Keratinocyte (primary cell): ENCODE results near the gene BORCS8. TPM values are rescaled to one million over a fixed set of nuclear protein-coding genes. Genes with fewer than 3 reads are reported as not detected.

Source experiments
- DNase-seq: peaks from one replicate; pipeline ENCODE4 v3.0.0-alpha.2; 2011; ENCODE audit warnings: low read depth, missing footprints, low spot score
- FAIRE-seq: peaks from 2 replicates; lab custom pipeline; 2011; peaks lifted over from hg19 to GRCh38; lab: Jason Lieb, UNC
- H2AFZ ChIP-seq: 2 replicates; pipeline ENCODE4 v1.6.0; 2012; ENCODE audit warnings: low read length, control low read depth, inconsistent platforms; ENCODE audit not compliant: control insufficient read depth
- H3K27ac ChIP-seq: 2 replicates; pipeline ENCODE4 v1.5.1; 2011; ENCODE audit warnings: low read length; ENCODE audit not compliant: control insufficient read depth, insufficient read depth
- H3K27me3 ChIP-seq: 3 replicates; pipeline ENCODE4 v1.6.0; 2011; ENCODE audit warnings: low read length; ENCODE audit not compliant: control insufficient read depth, insufficient read depth; ENCODE audit errors: extremely low read depth
- H3K36me3 ChIP-seq, 2 experiments: 2 replicates in 1 of 2; 3 replicates in 1 of 2; pipeline ENCODE4 v1.5.1; 2011; ENCODE audit warnings: low read length in 2 of 2, mild to moderate bottlenecking in 1 of 2; ENCODE audit not compliant: control insufficient read depth in 2 of 2, insufficient read depth in 2 of 2; ENCODE audit errors: extremely low read depth in 1 of 2
- H3K4me1 ChIP-seq: 3 replicates; pipeline ENCODE4 v1.5.1; 2011; ENCODE audit warnings: low read length; ENCODE audit not compliant: control insufficient read depth, insufficient read depth; ENCODE audit errors: extremely low read depth
- H3K4me2 ChIP-seq: 3 replicates; pipeline ENCODE4 v1.6.0; 2011; ENCODE audit warnings: low read depth, low read length; ENCODE audit not compliant: control insufficient read depth, insufficient read depth; ENCODE audit errors: extremely low read depth
- H3K4me3 ChIP-seq, 3 experiments: fragments of 200-600 bp in 1 of 3; sonication (generic) in 1 of 3; 2 replicates in 2 of 3; 3 replicates in 1 of 3; pipeline ENCODE4 v1.5.1; 2011 to 2016; ENCODE audit warnings: low read length in 3 of 3, mild to moderate bottlenecking in 3 of 3, control low read depth in 2 of 3, inconsistent platforms in 1 of 3, low read depth in 1 of 3, mixed read lengths in 1 of 3, mixed run types in 1 of 3, moderate library complexity in 1 of 3; ENCODE audit not compliant: control insufficient read depth in 2 of 3, insufficient read depth in 2 of 3; ENCODE audit errors: extremely low read depth in 1 of 3
- H3K79me2 ChIP-seq: 2 replicates; pipeline ENCODE4 v1.6.0; 2012; ENCODE audit warnings: low read length; ENCODE audit not compliant: control insufficient read depth, insufficient read depth
- H3K9ac ChIP-seq: 3 replicates; pipeline ENCODE4 v1.6.0; 2011; ENCODE audit warnings: low read length; ENCODE audit not compliant: control insufficient read depth, insufficient read depth; ENCODE audit errors: extremely low read depth
- H3K9me1 ChIP-seq: 3 replicates; pipeline ENCODE4 v1.6.0; 2011; ENCODE audit warnings: low read length; ENCODE audit not compliant: control insufficient read depth, insufficient read depth; ENCODE audit errors: extremely low read depth
- H3K9me3 ChIP-seq: 2 replicates; pipeline ENCODE4 v1.5.1; 2012; ENCODE audit warnings: low read depth, low read length; ENCODE audit not compliant: control insufficient read depth
- H4K20me1 ChIP-seq: 3 replicates; pipeline ENCODE4 v1.6.0; 2011; ENCODE audit warnings: low read length; ENCODE audit not compliant: control insufficient read depth, insufficient read depth; ENCODE audit errors: extremely low read depth
- CTCF ChIP-seq, 3 experiments: IDR thresholded peaks in 1 of 3; conservative IDR thresholded peaks in 1 of 3; optimal IDR thresholded peaks in 1 of 3; 2 replicates in 2 of 3; 3 replicates in 1 of 3; pipeline versions ENCODE3 to v1.5.1; 2011; ENCODE audit warnings: low read length in 3 of 3, mild to moderate bottlenecking in 3 of 3, moderate library complexity in 2 of 3, control low read depth in 1 of 3, inconsistent platforms in 1 of 3; ENCODE audit not compliant: insufficient read depth in 2 of 3; ENCODE audit errors: extremely low read depth in 1 of 3
- EZH2 ChIP-seq: IDR thresholded peaks from one replicate; pipeline ENCODE4 v1.6.1; 2012; ENCODE audit warnings: inconsistent platforms, mild to moderate bottlenecking, low read length, moderate library complexity
- dilution Hi-C: fragments of 300-500 bp; cut with MboI; formaldehyde crosslinking; loops from one replicate; pipeline ENCODE4 v1.7.0; 2020; ENCODE audit warnings: low sequenced_read_pairs; ENCODE audit not compliant: extremely low pct_ligation_motif_present
- polyA plus RNA-seq, 5 experiments: library from polyadenylated mRNA; depleted of rRNA in 3 of 5; stranded (reverse) in 3 of 5; stranded (forward) in 1 of 5; unstranded in 1 of 5; fragments of >200 nt; gene quantifications; 1 replicate in 1 of 5; 2 replicates in 3 of 5; 3 replicates in 1 of 5; pipeline versions ENCODE4 v1.2.1 to v1.2.3, GENCODE V29; 2011 to 2012; ENCODE audit warnings: missing spikeins in 2 of 5, low read depth in 1 of 5, low replicate concordance in 1 of 5

The BORCS8 gene
- polyA plus RNA-seq, 1 donor (not counting 4 experiments of a cell fraction or from before 2014, with no cell fraction given): 16.3 TPM

- Histone ChIP-seq H3K4me3 (no peak within 1 kb of the TSS), H3K79me2 (no peaks in the 10 kb centered on the region), H3K9ac (no peak within 1 kb of the TSS), H3K9me3 (no peaks in the 10 kb centered on the region), H3K27me3 (no peaks in the 10 kb centered on the region), H3K36me3 (no peaks in the 10 kb centered on the region), H3K9me1 (no peaks in the 10 kb centered on the region), H3K4me1 (no peaks in the 10 kb centered on the region), H3K27ac (no peak within 1 kb of the TSS), H3K4me2 (peak within 1 kb of the TSS; percentile 62), H2AFZ (no peak within 1 kb of the TSS), H4K20me1 (peaks cover 5% of the 10 kb centered on the region)
- dilution Hi-C loops: no loop called here
- no peak for TF ChIP-seq EZH2
- TF ChIP-seq CTCF (optimal IDR thresholded peaks at IDR 0.05 in 1 of 3, IDR thresholded peaks at IDR 0.05 in 1 of 3, conservative IDR thresholded peaks at IDR 0.05 in 1 of 3; ENCODE audit: extremely low read depth in 1 of 3, insufficient read depth in 2 of 3, low read length in 3 of 3): no peak
- no peak for DNase-seq
- FAIRE-seq: no peak
Measured at GRCh38 chr19:19170053-19170872, 21.7 kb downstream of the BORCS8 start, which contains the start of gene MEF2B. Gene MEF2B, minus strand, starts transcription at chr19:19170263. Its CDS starts 19,528 bp downstream, at chr19:19150735.

GRCh38 chr19:19169236-19170052, 22.5 kb downstream of the BORCS8 start:
- no peak overlapping the region for H3K4me3 ChIP-seq
- H3K9me1 ChIP-seq: no peaks in the 10 kb centered on the region
- peak overlapping the region; percentile 62 for H3K4me2 ChIP-seq
- peaks cover 5% of the 10 kb centered on the region for H4K20me1 ChIP-seq
- TF ChIP-seq CTCF (optimal IDR thresholded peaks at IDR 0.05 in 1 of 3, IDR thresholded peaks at IDR 0.05 in 1 of 3, conservative IDR thresholded peaks at IDR 0.05 in 1 of 3; ENCODE audit: extremely low read depth in 1 of 3, insufficient read depth in 2 of 3, low read length in 3 of 3) (no peak), EZH2 (no peak)
- no peaks in the 10 kb centered on the region for H3K27me3 ChIP-seq
- H3K4me1 ChIP-seq: no peaks in the 10 kb centered on the region
- no peaks in the 10 kb centered on the region for H3K9me3 ChIP-seq
- DNase-seq (no peak), FAIRE-seq (no peak)
- H3K27ac ChIP-seq: no peak overlapping the region
- no peak overlapping the region for H3K9ac ChIP-seq
- no peaks in the 10 kb centered on the region for H3K36me3 ChIP-seq
- no peaks in the 10 kb centered on the region for H3K79me2 ChIP-seq
- dilution Hi-C loops: no loop called here
- no peak overlapping the region for H2AFZ ChIP-seq
